Pancreas (tissue), 10 donors: ENCODE results near the gene ZNF333. TPM values are rescaled to one million over a fixed set of nuclear protein-coding genes. Genes with fewer than 3 reads are reported as not detected.

ENCODE experiments used
- ATAC-seq, 4 donors: fragments of 200-7000 bp; cut with Tn5 transposase; one replicate each; pipeline versions ENCODE4 v1.8.0 to v1.9.1; 2020; ENCODE audit warnings: mild to moderate bottlenecking in 4 of 4, moderate library complexity in 4 of 4
- DNase-seq, 6 donors: peaks; one replicate each; pipeline ENCODE4 v3.0.0-alpha.2; 2020
- FAIRE-seq: peaks from 2 replicates; lab custom pipeline; 2012; peaks lifted over from hg19 to GRCh38; lab: Jason Lieb, UNC
- H3K27ac ChIP-seq, 4 donors: fragments of 200-600 bp; sonication (generic); 1 replicate in 3 of 4; 2 replicates in 1 of 4; pipeline versions ENCODE4 v1.5.0 to v1.8.0; 2020
- H3K27me3 ChIP-seq, 4 donors: fragments of 200-600 bp; one replicate each; pipeline ENCODE4 v1.8.0; 2021
- H3K36me3 ChIP-seq, 3 donors: fragments of 200-600 bp; sonication (generic) in 1 of 3; one replicate each; pipeline versions ENCODE4 v1.5.0 to v1.8.0; 2020 to 2021
- H3K4me1 ChIP-seq, 3 donors: fragments of 200-600 bp; one replicate each; pipeline ENCODE4 v1.8.0; 2021
- H3K4me3 ChIP-seq, 4 donors: fragments of 200-600 bp; sonication (generic) in 2 of 4; one replicate each; pipeline versions ENCODE4 v1.5.0 to v1.8.0; 2020 to 2021
- H3K9me3 ChIP-seq, 4 donors: fragments of 200-600 bp; one replicate each; pipeline ENCODE4 v1.8.0; 2021
- CTCF ChIP-seq, 4 donors: fragments of 200-600 bp; sonication (generic) in 3 of 4; IDR thresholded peaks; one replicate each; pipeline versions ENCODE4 v1.5.0 to v1.8.0; 2021; ENCODE audit warnings: antibody characterized with exemption in 4 of 4
- WGBS, 2 donors: extraction: QIAGEN DNeasy Blood & Tissue Kit; methylation state at CpG; one replicate each; pipeline ENCODE4 v1.1.7; 2013; 5-methylcytosine and 5-hydroxymethylcytosine counted together
- intact Hi-C, 3 donors: fragments of 100-400 bp; cut with DNase I; formaldehyde crosslinking; loops; one replicate each; pipeline versions ENCODE4 v1.11.1 to v1.14.2; 2022
- polyA plus RNA-seq, 2 donors: library from polyadenylated mRNA; stranded (reverse); fragments of 200-250 nt; gene quantifications; one replicate each; pipeline ENCODE4 v1.2.3, GENCODE V29; 2013
- total RNA-seq, 6 donors: library from RNA; stranded (reverse); fragmentation: NEBNext Ultra II Directional in 4 of 6; extraction: Animal tissue kit (Norgen Biotek cat#: 25700) in 4 of 6; gene quantifications; one replicate each; pipeline versions ENCODE4 v1.2.1 to v1.2.4, GENCODE V29; 2021 to 2023
- donor health status: healthy with polysubstance abuse.
- donor health status: DM: no; HTN: no; CAD: no; lungs with moderate emphysema.
- donor health status: DM: no; HTN: no; CAD: no.
- donor health status: control.
- donor health status: control.
- donor health status: Bipolar disorder and iron deficiency.
- donor health status: DM: yes; HTN: yes; CAD: no.
- donor health status: DM: no; HTN: no; CAD: no.
- donor health status: DM: no; HTN: no; CAD: no.
- donor health status: DM: yes; HTN: yes; CAD: no.

Gene ZNF333
- total and polyA plus RNA-seq, 8 donors, result 5.4 to 14.4 (median 8.4) TPM

GRCh38 chr19:14654786-14655560 lies 34.9 kb upstream of the ZNF333 start:
- intact Hi-C loops, result no loop called here
- no peak for ATAC-seq
- Histone ChIP-seq H3K27me3 (no peaks in the 10 kb centered on the region), H3K27ac (no peak overlapping the region), H3K4me1 (no peaks in the 10 kb centered on the region), H3K36me3 (no peaks in the 10 kb centered on the region), H3K9me3 (no peaks in the 10 kb centered on the region), H3K4me3 (no peak overlapping the region)
- 31 to 48% methylated on average over 7 of the region's 7 CpGs for WGBS, 2 donors
- no peak for DNase-seq
- TF ChIP-seq CTCF (IDR thresholded peaks at IDR 0.05), result no peak
- no peak for FAIRE-seq

GRCh38 chr19:14655726-14656125 lies 34.1 kb upstream of the ZNF333 start:
- no peak for FAIRE-seq
- Histone ChIP-seq H3K36me3 (no peaks in the 10 kb centered on the region), H3K27ac (no peak overlapping the region), H3K4me3 (no peak overlapping the region), H3K4me1 (no peaks in the 10 kb centered on the region), H3K9me3 (no peaks in the 10 kb centered on the region), H3K27me3 (no peaks in the 10 kb centered on the region)
- intact Hi-C loops, result no loop called here
- WGBS, 2 donors, result 54 to 65% methylated on average over 11 of the region's 11 CpGs
- TF ChIP-seq CTCF (IDR thresholded peaks at IDR 0.05), result no peak
- DNase-seq, result no peak
- ATAC-seq, result no peak

- Histone ChIP-seq H3K4me3 (no peak overlapping the region), H3K4me1 (no peaks in the 10 kb centered on the region), H3K36me3 (no peaks in the 10 kb centered on the region), H3K27ac (no peak overlapping the region), H3K27me3 (no peaks in the 10 kb centered on the region), H3K9me3 (no peaks in the 10 kb centered on the region)
- no peak for TF ChIP-seq CTCF (IDR thresholded peaks at IDR 0.05)
- no peak for DNase-seq
- 49 to 53% methylated on average over 6 of the region's 6 CpGs for WGBS, 2 donors
- no peak for ATAC-seq
- intact Hi-C loops, result no loop called here
- FAIRE-seq, result no peak
Observed at GRCh38 chr19:14659874-14660489, 29.9 kb upstream of the ZNF333 start.

DNA sequence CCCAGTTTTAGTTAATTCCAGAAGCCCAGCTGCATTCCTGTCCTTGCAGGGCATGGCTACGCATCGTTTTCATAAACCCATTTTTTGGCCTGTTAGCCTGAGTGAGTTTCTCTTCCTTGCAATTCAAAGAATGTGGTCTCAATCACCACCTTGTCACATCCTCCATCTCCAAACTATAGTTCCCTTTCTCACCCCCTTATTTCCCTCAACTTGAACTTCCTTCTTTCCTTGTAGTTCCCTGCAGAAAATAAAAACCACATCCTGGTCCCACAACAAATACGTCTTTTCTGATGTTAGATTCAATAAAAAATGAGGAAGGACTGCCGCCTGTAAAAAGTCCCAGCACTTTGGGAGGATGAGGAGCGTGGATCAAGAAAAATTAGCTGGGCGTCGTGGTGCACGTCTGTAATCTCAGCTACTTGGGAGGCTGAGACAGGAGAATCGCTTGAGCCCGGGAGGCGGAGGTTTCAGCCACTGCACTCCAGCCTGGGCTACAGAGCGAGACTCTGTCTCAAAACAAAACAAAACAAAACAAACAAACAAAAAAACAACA lies 28.4 kb upstream of the ZNF333 start:
- 64 to 70% methylated on average over 12 of the region's 12 CpGs for WGBS, 2 donors

More for the DNA sequence above, 28.4 kb upstream of the ZNF333 start:
- intact Hi-C loops, result no loop called here
- Histone ChIP-seq H3K9me3 (no peaks in the 10 kb centered on the region), H3K36me3 (no peaks in the 10 kb centered on the region), H3K4me3 (no peak overlapping the region), H3K4me1 (no peaks in the 10 kb centered on the region), H3K27me3 (no peaks in the 10 kb centered on the region), H3K27ac (no peak overlapping the region)
- DNase-seq (peak in 1 of 6 donors; percentile 15), FAIRE-seq (no peak), ATAC-seq (peak in 2 of 4 donors; percentile 51 to 67)
- no peak for TF ChIP-seq CTCF (IDR thresholded peaks at IDR 0.05)
